ENCODE results near the gene FAM184A.
"Not testable (repeated sequence)": the region's sequence is repeated elsewhere in the genome, so short reads cannot be mapped to it uniquely, and the experiment has no call there.

FAM184A gene, protein sequence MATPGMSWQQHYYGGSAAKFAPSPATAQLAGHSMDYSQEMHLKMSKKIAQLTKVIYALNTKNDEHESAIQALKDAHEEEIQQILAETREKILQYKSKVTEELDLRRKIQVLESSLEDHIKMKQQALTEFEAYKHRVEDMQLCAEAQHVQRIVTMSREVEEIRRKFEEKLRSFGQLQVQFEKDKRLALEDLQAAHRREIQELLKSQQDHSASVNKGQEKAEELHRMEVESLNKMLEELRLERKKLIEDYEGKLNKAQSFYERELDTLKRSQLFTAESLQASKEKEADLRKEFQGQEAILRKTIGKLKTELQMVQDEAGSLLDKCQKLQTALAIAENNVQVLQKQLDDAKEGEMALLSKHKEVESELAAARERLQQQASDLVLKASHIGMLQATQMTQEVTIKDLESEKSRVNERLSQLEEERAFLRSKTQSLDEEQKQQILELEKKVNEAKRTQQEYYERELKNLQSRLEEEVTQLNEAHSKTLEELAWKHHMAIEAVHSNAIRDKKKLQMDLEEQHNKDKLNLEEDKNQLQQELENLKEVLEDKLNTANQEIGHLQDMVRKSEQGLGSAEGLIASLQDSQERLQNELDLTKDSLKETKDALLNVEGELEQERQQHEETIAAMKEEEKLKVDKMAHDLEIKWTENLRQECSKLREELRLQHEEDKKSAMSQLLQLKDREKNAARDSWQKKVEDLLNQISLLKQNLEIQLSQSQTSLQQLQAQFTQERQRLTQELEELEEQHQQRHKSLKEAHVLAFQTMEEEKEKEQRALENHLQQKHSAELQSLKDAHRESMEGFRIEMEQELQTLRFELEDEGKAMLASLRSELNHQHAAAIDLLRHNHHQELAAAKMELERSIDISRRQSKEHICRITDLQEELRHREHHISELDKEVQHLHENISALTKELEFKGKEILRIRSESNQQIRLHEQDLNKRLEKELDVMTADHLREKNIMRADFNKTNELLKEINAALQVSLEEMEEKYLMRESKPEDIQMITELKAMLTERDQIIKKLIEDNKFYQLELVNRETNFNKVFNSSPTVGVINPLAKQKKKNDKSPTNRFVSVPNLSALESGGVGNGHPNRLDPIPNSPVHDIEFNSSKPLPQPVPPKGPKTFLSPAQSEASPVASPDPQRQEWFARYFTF

DNA sequence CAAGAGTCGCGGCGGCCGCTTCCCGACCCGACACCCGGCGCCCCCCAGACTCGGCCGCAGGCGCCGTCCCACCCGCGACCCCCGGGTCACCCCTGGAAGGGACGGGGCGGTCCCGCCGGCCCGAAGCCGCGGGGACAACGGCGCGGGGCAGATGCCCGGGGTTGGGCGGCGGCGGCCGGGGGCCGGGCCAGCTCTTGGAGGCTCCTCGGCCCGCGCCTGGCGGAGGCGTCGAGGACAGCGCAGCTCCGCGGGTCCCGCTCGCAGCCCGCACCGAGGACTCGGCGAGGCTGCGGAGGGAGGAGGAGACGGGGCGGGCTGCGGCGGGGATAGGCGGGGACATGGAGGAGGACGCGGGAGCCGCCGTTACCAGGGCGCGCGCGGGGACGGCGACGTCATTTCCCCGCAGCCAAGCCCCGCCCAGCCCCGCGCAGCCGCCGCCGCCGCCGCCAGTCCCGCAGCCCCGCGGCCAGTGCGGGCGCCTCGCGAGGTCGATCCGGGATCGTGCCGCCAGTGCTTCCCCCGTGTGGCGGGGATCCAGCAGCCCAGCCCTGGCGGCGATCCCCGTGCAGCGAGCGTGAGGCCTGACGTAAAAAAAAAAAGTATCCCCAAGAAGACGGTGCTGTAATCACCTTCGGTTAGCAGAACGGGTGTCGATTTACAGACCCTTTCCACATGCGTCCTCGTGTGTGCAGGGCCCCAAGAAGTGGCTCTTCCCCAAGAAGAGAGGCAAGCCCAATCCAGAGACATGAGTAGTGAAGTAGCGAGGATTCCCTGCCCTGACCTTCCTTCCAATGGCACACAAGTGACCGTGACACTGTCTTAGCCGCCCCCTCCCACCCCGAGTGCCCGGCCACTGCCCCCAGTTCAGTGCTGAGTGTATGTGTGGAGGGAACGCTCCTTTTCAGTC, at the start of gene FAM184A:
FAM184A (minus strand) TSS at position 289 of the 907 bp plus-strand sequence. CDS start 365 bp downstream, outside the sequence.
- peak; percentile 33 for DNase-seq (ENCODE audit: low read depth)

DNA sequence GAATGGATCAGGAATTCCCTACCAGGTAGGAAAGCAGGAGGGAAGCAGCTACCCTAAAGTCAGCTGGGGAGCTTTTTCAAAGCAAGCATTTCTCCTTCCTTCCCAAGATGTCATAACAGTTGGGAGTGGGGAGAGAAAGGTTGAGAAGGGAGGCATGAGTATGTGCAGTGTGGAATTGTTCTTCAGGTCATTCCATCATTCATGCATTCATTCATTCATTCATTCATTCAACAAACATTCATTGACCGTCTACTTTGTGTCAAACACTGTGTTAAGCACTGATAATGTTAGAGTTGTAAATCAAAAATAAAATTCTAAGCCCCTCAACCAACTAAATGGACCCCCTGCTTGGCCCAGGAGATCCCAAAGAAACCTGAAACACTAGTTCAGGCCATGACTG, 49.2 kb upstream of the FAM184A start:
- no peak for DNase-seq (ENCODE audit: low read depth)

DNA sequence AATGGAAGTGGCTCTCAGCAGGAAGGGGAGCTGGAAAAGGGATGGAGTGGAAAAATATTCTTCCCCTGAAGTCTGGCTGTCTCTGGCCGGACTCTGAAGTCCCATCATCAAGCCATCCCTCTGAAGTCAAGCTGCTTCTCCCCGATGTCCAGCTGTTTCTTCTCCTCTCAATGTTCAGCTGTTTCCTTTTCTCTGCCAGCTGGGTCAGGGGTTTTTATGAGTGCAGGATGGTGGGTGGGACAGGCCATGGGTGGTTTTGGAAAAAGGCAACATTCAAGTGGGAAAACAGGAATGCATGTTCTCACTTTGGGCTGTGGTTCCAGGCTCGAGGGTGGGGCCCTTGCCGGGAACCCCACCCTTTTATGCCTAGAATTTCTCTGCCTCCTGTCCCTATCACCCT, 48.4 kb upstream of the FAM184A start:
- no peak for DNase-seq (ENCODE audit: low read depth)

DNA sequence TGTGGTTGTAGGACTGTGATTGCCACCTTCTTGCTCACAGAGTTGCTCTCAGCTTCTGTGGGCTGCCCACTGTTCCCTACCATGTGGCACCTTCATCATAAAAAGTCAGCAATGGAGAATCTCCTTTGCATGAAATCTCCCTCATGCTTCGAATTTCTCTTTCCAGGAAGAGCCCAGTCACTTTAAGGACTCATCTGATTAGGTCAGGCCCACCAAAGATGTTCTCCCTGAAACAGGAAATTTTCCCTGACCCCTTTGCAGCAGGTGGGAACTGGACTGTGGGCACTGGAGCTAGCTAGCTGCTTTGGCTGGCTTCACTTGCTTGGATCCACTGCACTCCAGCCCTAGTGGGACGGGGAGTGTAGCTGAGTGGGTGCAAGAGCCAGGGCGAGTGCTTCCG, 47.7 kb upstream of the FAM184A start:
- DNase-seq (ENCODE audit: low read depth): no peak

DNA sequence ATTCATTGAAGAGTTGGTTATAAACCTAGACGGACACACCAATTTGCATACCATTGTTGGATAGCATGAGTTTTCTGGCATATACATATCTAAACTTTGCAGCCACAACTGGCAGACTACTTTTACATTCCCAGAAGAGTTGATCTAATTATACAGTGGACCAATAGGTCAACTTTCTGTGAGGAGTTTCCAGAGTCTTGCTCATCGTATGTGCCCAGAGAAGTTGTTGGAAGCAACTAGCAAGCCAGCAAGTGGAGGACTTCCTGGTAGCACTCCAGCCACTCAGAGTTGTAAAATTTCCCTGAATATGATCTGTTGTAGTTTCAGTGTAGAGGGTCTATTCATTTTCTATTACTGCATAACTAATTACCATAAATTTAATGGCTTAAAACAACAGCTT, 47.1 kb upstream of the FAM184A start:
- DNase-seq (ENCODE audit: low read depth): no peak

DNA sequence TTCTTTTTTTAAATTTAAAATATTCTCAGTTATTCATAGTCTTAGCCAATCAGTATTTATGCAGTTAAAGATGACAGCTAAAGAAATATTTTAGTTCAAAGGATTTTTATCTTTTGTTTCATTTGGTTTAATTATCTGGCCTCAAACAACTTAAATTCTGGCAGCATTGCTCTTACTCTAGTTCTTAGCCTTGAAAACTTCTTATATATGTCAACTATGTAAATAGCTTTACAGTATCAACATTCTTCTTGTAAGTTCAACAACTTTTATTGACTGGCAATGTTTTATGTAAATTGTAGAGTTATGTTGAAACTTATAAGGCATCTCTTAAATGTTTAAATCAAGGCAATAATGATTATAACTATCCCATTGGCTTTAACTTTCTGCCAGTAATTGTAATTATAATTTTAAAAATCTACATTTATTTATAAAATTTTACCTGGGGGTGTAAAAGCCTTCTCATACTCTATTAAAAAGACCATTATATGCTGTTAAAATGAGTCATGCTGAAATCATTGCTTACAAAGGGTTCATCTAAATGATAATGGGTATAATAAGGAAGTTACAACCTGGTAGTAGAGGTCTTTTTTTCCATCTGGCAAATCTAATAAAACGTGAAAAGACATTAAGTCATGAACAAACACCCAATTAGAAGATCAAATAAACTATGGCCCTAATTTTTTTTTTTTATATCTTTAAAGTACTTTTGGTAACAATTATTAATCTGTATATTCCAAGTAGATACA, 45.8 kb upstream of the FAM184A start:
- no peak for DNase-seq (ENCODE audit: low read depth)

DNA sequence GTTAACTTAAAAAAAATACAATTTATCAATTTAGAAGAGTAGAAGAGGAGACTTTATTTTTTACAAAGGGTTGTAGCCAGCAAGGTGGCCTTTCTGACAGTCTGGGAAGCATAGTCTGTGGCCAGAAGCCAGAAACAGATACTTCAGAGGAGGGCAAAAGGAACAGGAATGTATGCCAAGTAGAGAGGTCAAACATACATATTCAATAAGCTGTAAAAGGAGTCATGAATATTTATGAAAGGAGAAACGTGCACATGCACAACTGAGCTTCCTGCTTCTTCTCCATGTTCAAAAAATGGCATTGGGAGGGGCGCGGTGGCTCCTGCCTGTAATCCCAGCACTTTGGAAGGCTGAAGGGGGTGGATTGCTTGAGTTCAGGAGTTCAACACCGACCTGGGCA, 43.9 kb upstream of the FAM184A start:
- no peak for DNase-seq (ENCODE audit: low read depth)

DNA sequence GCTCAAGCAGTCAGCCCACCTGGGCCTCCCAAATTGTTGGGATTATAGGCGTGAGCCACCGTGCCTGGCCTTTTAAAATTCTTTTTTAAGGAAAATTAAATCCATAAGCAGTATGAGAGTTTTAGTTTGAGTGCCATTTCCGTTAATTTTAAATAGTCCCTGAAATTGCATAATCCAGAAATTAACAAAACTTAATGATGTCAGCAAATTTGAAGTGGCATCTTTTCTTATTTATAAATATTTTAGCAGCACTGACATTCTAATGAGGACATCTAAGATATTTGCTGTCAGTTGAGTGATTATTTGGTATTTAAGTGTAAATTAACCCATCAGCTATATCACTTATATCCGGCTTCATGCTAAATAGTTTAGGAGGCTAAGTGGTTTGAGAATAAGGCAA, 42.9 kb upstream of the FAM184A start:
- DNase-seq (ENCODE audit: low read depth): no peak

DNA sequence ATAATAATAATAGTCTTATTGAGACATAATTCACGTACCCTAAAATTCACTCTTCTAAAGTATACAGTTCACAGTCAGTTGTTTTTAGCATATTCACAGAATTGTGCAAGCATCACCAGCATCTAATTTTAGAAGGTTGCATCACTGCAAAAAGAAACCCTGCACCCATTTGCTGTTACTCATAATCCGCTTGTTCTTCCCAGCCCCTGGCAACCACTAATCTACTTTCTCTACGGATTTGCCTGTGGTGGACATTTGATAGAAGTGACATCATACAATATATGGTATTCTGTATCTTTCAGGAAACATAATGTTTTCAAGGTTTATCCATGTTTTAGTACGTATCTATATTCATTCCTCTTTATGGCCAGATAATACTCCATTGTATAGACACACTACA, 41.5 kb upstream of the FAM184A start:
- DNase-seq (ENCODE audit: low read depth): peak; percentile 96

DNA sequence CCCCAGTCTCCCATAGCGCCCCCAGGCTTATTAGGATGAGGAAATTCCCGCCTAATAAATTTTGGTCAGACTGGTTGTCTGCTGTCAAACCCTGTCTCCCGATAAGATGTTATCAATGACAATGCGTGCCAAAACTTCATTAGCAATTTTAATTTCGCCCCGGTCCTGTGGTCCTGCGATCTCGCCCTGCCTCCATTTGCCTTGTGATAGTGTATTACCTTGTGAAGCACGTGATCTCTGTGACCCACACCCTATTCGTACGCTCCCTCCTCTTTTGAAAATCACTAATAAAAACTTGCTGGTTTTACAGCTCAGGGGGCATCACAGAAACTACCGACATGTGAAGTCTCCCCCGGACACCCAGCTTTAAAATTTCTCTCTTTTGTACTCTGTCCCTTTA, 40.6 kb upstream of the FAM184A start:
- not testable (repeated sequence) for DNase-seq (ENCODE audit: low read depth)

DNA sequence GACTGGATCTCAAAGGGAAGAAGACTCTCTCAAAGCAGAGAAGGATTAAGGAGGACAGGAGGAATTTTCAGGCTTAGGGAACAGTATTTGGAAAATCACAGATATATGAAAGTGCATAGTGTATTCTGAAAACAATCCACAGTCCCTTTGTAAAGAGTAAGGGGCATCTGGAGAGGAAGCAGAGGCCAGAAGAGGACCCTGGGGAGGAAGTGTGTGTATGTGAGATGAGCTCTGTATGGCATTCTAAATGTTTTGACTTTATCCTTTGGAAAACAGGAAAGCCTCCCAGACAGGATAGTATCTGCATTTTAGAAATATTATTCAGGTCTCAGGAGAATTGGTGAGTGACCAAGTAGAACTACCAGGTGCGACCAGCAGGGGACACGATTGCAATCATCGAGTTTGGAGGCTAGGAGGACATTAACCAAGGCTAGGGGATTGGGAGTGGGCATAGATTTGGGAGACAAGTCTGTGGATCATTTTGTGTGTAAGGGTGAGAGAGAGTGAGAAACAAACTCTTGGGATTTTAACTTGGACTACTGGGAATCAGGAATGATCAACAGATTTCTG, 38.3 kb upstream of the FAM184A start:
- no peak for DNase-seq (ENCODE audit: low read depth)

DNA sequence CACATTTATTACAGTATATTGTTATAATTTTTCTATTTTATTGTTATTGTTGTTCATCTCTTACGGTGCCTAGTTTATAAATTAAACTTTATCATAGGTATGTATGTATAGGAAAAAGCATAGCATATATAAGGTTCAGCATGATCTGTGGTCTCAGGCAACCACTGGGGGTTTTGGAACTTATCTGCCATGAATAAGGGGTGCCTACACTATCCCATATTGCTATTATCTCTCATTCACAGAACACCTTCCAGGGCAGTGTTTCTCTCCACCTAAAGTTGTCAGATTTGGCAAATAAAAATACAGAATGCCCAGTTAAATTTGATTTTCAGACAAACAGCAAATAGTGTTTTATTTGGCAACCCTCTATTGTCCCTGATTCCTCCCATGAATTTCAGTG, 35.5 kb upstream of the FAM184A start:
- no peak for DNase-seq (ENCODE audit: low read depth)

DNA sequence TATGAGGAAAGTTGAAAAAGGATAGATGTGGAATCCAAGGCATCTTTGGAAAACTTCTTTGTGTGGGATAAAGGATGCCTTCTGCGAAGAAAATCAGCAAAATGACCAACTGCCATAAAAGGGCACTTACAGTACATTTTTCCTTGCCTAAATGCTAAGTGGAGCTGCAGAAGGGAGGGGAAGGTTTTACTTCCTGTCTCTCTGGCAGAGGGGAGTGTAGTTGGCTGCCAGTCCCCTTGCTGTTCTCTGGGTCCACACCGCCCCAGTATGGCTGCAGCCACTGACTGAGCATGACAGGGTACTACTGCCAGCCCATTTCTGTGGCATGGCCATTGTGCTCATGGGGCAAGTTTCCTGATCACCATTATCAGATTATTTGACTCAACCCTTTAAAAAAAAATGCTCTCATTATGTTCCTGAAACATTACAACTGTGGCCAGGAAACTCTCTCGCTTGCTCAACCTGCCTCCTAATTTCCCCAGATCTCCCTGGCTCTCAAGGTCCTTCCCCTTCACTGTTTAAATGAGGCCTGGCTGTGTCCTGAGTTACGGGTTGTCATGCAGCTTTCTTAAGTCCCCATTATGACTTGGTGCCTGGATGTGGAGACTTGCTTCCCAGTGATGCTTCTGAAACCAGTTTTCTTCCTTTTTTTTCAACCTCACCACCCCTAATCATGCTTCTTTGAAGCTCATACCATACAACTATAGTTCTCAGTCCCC, 34.5 kb upstream of the FAM184A start:
- DNase-seq (ENCODE audit: low read depth): no peak

DNA sequence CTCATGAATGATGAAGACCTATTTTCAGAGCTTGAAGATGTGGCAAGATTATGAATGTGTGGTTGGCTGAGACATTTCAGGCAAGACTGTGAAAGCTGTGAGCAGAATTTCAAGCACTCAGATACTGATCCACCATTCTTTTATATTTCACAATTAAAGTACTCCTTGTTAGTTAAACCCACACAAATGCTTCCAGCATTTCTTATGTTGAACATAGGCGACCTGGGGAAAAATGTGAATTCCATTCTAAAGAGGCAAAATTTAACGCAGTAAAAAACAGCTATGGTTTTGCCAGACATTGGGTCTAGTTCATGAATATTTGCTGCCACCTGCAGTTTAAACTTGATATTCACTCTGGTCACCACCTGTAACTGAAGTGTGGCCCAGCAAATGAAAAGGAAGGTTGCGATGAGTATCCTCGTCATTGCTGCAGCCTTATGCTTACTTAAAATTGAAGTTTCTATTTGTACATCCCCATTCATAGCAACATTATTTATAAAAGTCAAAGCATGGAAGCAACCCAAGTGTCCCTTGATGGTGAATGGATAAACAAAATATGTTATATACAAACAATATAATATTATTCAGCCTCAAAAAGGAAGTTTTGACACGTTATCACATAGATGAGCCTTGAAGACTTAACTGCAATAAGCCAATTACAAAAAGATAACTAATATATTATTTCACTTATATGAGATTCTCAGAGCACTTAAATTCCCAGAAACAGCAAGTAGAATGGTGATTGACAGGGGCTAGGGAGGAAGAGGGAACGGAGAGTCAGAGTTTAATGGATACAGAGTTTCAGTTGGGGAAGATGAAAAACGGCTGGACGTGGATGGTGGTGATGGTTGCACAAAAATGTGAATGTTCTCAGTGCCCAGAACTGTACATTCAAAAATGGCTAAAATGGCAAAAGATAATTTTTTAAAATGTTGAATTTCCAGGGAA, 32.4 kb upstream of the FAM184A start:
- peak; percentile 95 for DNase-seq (ENCODE audit: low read depth)

DNA sequence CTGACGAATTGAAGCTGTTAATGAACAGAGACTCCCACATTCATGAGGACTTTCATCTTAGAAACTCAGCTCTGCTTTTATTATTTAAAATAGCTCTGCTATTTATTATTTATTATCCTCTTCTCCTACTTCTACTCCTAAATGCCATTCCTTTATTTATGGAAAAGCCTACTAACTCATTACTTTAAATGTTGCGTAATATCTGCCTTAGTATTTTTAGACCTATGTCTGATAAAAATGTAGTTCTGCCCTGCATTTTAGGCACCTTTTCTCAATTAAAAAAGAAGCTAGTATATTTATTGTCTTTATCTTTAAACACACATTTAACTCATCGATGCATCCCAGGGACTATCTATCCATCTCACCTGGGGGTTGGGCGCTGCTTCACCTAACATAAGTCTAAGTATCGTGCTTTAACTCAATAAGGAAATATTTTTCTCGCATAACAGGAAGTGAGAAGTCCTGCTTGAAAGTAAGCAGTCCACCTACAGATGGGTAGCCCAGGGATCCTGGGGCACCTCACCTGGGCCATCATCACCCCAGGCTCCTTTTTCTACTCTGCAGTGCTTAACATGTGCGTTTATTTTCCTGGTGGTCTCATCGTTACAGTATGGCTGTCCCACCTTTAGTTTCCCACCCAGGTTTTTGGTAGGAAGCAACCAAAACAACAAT, 31.3 kb upstream of the FAM184A start:
- peak; percentile 52 for DNase-seq (ENCODE audit: low read depth)

DNA sequence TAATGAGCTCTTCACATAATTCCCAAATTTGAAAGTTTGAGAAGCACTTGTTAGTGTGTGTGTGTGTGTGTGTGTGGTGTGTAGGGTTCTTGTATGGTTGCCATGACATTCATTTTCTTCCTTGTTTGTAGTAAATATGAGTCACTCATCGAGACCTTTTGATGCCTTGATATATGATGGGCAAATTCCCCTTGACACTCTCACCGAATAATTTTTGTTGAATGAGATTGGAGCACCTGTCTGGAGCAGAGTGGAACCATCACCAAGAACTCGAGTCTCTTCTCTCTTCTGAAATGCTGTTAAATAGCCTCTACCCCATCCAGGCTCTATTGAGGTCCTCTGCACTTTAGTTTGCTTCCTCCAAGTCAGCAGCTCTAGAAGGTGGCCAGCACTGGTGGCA, 29.6 kb upstream of the FAM184A start:
- DNase-seq (ENCODE audit: low read depth): no peak

DNA sequence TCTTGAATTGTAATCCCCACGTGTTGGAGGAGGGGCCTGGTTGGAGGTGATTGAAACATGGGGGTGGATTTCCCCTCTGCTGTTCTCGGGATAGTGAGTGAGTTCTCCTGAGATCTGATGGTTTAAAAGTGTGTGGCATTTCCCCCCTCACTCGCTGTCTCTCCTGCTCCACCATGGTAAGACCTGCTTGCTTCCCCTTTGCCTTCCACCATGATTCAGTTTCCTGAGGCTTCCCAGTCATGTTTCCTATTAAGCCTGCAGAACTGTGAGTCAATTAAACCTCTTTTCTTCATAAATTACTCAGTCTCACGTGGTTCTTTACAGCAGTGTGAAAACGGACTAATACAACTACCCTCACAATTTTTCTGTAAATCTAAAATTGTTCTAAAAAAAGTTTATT, 26.8 kb upstream of the FAM184A start:
- no peak for DNase-seq (ENCODE audit: low read depth)

DNA sequence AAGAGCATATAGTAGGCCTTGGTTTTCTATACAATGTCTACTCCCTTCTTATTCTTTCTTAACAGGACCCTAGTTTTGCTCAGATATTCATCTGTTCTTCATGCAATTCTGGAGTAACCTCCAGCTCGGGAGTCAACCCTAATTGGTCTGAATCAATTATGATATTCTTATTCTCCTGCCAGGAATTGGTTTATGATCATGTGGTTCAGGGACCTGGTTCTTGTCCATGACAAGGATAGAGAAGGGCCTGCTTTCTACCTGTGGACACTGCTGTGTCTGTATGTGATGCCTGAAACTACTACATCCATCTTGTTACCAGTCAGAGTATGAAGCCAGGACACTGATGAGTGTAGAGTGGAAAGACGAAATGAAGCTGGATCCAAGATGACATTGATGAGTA, 24.4 kb upstream of the FAM184A start:
- DNase-seq (ENCODE audit: low read depth): no peak

All from amniotic epithelial cell (primary cell).